BLaER1 treated with 17β-estradiol and CSF1 and Interleukin-3, amounts not matched to agents 10 nM and 100 nM (cell line): ENCODE results near the gene TTC7B.
A peak's percentile ranks its signal among the peaks of the same experiment; 100 is the strongest.

Source experiments
- H3K27ac ChIP-seq, 11 experiments: shearing (Covaris generic); formaldehyde crosslinking; 2 replicates each; pipeline ENCODE4 v1.8.1; 2022
- H3K27me3 ChIP-seq, 11 experiments: shearing (Covaris generic); formaldehyde crosslinking; 2 replicates each; pipeline ENCODE4 v1.8.1; 2022
- H3K36me3 ChIP-seq, 11 experiments: shearing (Covaris generic); formaldehyde crosslinking; 2 replicates each; pipeline ENCODE4 v1.8.1; 2022
- H3K4me1 ChIP-seq, 10 experiments: shearing (Covaris generic); formaldehyde crosslinking; 2 replicates each; pipeline ENCODE4 v1.8.1; 2022
- H3K4me2 ChIP-seq, 11 experiments: shearing (Covaris generic); formaldehyde crosslinking; 2 replicates each; pipeline ENCODE4 v1.8.1; 2022
- H3K4me3 ChIP-seq, 10 experiments: shearing (Covaris generic); formaldehyde crosslinking; 2 replicates each; pipeline ENCODE4 v1.8.1; 2022
- H3K9ac ChIP-seq, 11 experiments: shearing (Covaris generic); formaldehyde crosslinking; 2 replicates each; pipeline ENCODE4 v1.8.1; 2022
- H3K9me3 ChIP-seq, 11 experiments: shearing (Covaris generic); formaldehyde crosslinking; replicated peaks in 1 of 11; 2 replicates each; pipeline ENCODE4 v1.8.1; 2022
- H4K20me1 ChIP-seq, 11 experiments: shearing (Covaris generic); formaldehyde crosslinking; 2 replicates each; pipeline ENCODE4 v1.8.1; 2022
- Cebpa-rat ChIP-seq, 11 experiments: shearing (Covaris generic); IDR thresholded peaks; 2 replicates each; pipeline ENCODE4 v1.8.1; 2022

Gene TTC7B

DNA sequence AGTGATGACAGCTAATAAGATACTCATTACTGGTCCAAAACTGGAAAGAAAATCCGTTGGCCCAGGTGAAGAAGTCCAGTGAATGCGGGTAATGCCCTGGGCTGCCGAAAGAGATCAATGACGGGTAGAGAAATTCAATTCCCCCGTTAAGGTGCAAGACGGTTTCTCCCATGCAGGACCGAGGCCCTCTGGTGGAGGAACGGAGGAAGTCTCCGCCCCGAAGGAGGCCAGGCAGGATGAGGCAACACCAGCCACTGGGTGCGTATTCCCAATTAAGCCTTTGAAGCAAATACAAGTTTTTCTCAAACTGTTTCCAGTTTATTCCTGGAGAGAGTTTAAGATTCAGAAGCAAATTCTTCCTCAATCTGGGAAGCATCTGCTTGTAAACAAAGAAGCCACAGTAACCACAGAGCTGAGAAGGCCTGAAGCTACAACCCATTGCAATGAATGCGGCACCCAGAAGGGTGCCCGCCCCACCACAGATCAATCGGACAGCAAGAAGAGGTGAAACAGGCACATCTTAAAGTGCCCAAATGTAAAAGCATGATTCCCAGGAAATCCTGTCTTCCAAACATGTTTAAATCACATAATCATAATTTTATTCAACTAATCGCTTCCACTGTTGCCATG lies 118.5 kb downstream of the TTC7B start:
- Histone ChIP-seq H4K20me1 (no peaks in the 10 kb centered on the region), H3K4me1 (peaks cover 47 to 62% (median 55%) of the 10 kb centered on the region in 10 experiments), H3K4me3 (no peak overlapping the region), H3K9ac (peak overlapping the region in 7 of 11 experiments; percentile 2 to 53 (median 31); a peak in 4 of 22 replicates), H3K27me3 (no peaks in the 10 kb centered on the region), H3K36me3 (peaks cover 0 to 7% (median 0%) of the 10 kb centered on the region in 11 experiments; a peak in 1 of 22 replicates), H3K9me3 (no peaks in the 10 kb centered on the region), H3K4me2 (peak overlapping the region; percentile 56 to 94 (median 79)), H3K27ac (peak overlapping the region in 7 of 11 experiments; percentile 8 to 57 (median 21); a peak in 8 of 22 replicates)
- peak in 5 of 11 experiments; percentile 35 to 69 (median 43); a peak in 6 of 22 replicates for TF ChIP-seq Cebpa-rat (IDR thresholded peaks at IDR 0.05)

DNA sequence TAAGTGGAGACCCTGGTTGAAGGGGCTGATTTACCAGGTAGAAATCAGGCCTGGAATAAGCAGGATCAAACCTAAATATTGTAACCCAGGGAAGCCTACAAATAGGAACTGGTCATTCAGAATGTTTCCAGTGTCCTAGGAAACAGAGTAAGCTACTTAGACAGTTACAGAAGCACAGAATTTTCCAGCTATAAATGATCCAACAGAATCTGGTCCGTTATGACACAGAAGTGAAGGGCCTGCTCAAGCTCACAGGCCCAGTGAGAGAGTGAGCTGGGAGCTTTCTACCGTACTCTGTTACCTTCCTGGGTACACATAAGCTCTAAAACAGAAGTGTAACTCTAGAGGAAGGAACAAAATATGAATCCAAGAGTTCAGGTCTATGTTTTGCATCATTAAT lies 119.1 kb downstream of the TTC7B start:
- Histone ChIP-seq H3K4me2 (peak overlapping the region; percentile 56 to 94 (median 79)), H3K4me3 (no peak overlapping the region)

DNA sequence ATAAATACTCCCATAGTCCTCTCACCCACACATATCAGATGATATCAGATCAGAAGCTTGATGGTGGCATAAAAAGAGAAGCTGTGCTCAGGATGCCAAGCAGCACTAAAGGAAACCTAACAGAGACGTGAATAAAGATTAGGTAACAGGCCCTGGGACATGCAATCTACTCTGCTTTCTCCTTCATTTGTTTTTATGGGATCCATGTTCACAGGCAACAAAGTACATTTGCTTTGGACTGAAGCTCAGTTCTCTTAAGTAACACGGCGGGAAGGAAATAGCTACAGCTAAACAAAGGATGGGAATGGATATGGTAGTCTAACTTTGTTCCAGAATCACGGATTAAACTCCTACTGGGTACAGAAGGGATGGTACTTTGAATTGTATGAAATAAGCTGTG lies 119.5 kb downstream of the TTC7B start:
- peak overlapping the region in 3 of 11 experiments; percentile 4 to 57 (median 31); a peak in 3 of 22 replicates for H3K27ac ChIP-seq

More for the DNA sequence above, 119.1 kb downstream of the TTC7B start:
- Histone ChIP-seq H3K36me3 (peaks cover 0 to 7% (median 0%) of the 10 kb centered on the region in 11 experiments; a peak in 1 of 22 replicates), H3K9ac (peak overlapping the region in 6 of 11 experiments; percentile 2 to 53 (median 26); a peak in 4 of 22 replicates), H3K27ac (peak overlapping the region in 3 of 11 experiments; percentile 4 to 57 (median 31); a peak in 3 of 22 replicates), H3K9me3 (no peaks in the 10 kb centered on the region), H3K4me1 (peaks cover 47 to 62% (median 56%) of the 10 kb centered on the region in 10 experiments), H4K20me1 (no peaks in the 10 kb centered on the region), H3K27me3 (no peaks in the 10 kb centered on the region)
- no peak for TF ChIP-seq Cebpa-rat (IDR thresholded peaks at IDR 0.05)

GRCh38 chr14:90695997-90696660 lies 120.1 kb downstream of the TTC7B start:
- TF ChIP-seq Cebpa-rat (IDR thresholded peaks at IDR 0.05), result no peak

More for the DNA sequence above, 119.5 kb downstream of the TTC7B start:
- Histone ChIP-seq H3K4me1 (peaks cover 47 to 63% (median 55%) of the 10 kb centered on the region in 10 experiments), H3K9me3 (no peaks in the 10 kb centered on the region), H3K27me3 (no peaks in the 10 kb centered on the region), H3K9ac (peak overlapping the region in 5 of 11 experiments; percentile 2 to 53 (median 24); a peak in 4 of 22 replicates), H4K20me1 (no peaks in the 10 kb centered on the region), H3K36me3 (peaks cover 0 to 7% (median 0%) of the 10 kb centered on the region in 11 experiments; a peak in 1 of 22 replicates), H3K4me3 (no peak overlapping the region), H3K4me2 (peak overlapping the region; percentile 56 to 94 (median 79); a peak in 20 of 22 replicates)
- TF ChIP-seq Cebpa-rat (IDR thresholded peaks at IDR 0.05), result no peak

GRCh38 chr14:90693413-90693812 lies 122.8 kb downstream of the TTC7B start:
- no peaks in the 10 kb centered on the region for H3K27me3 ChIP-seq
- H3K9ac ChIP-seq, result no peak overlapping the region
- peaks cover 26 to 42% (median 33%) of the 10 kb centered on the region in 10 experiments for H3K4me1 ChIP-seq
- no peak overlapping the region for H3K4me3 ChIP-seq
- no peaks in the 10 kb centered on the region for H3K9me3 ChIP-seq
- no peak overlapping the region for H3K27ac ChIP-seq
- peak overlapping the region in 5 of 11 experiments; percentile 1 to 25 (median 10); a peak in 2 of 22 replicates for H3K4me2 ChIP-seq
- no peaks in the 10 kb centered on the region for H4K20me1 ChIP-seq
- peaks cover 0 to 11% (median 0%) of the 10 kb centered on the region in 11 experiments; a peak in 5 of 22 replicates for H3K36me3 ChIP-seq
- no peak for TF ChIP-seq Cebpa-rat (IDR thresholded peaks at IDR 0.05)

More at GRCh38 chr14:90695997-90696660, 120.1 kb downstream of the TTC7B start:
- no peaks in the 10 kb centered on the region for H4K20me1 ChIP-seq
- peaks cover 45 to 60% (median 51%) of the 10 kb centered on the region in 10 experiments for H3K4me1 ChIP-seq
- H3K27me3 ChIP-seq, result no peaks in the 10 kb centered on the region
- peaks cover 0 to 5% (median 0%) of the 10 kb centered on the region in 11 experiments; a peak in 1 of 22 replicates for H3K36me3 ChIP-seq
- peak overlapping the region in 1 of 11 experiments; percentile 53; a peak in 1 of 22 replicates for H3K9ac ChIP-seq
- H3K4me2 ChIP-seq, result peak overlapping the region in 8 of 11 experiments; percentile 17 to 89 (median 73); a peak in 11 of 22 replicates
- H3K27ac ChIP-seq, result 0 out of 22 replicates have a peak overlapping the region, but pooled peaks of 2 of the 11 experiments have one; percentile 31 to 57
- H3K9me3 ChIP-seq, result no peaks in the 10 kb centered on the region
- H3K4me3 ChIP-seq, result no peak overlapping the region

DNA sequence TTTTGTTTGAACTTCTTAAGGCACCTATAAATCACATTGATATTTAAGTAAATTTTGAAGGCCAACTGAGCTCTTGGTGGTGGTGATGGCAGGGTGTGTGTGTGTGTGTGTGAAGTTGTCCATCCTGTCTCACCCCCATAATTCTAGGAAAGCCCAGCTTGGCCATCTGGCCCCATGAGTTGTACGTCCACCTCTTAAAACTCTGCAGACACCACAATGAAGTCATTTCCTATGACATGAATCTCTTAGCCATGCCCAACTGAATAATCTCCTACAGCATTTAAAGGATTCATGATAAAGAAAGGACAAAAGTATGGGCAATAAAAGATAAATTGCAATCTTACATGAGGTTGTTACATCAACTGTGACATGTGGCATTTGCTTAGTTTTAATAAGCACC lies 123.4 kb downstream of the TTC7B start:
- peaks cover 20 to 36% (median 27%) of the 10 kb centered on the region in 10 experiments for H3K4me1 ChIP-seq
- TF ChIP-seq Cebpa-rat (IDR thresholded peaks at IDR 0.05), result no peak
- H3K27ac ChIP-seq, result no peak overlapping the region
- H4K20me1 ChIP-seq, result no peaks in the 10 kb centered on the region
- no peak overlapping the region for H3K4me3 ChIP-seq
- H3K9ac ChIP-seq, result no peak overlapping the region
- no peaks in the 10 kb centered on the region for H3K9me3 ChIP-seq
- peak overlapping the region in 3 of 11 experiments; percentile 1 to 16 (median 3); a peak in 2 of 22 replicates for H3K4me2 ChIP-seq
- peaks cover 0 to 17% (median 3%) of the 10 kb centered on the region in 11 experiments; a peak in 8 of 22 replicates for H3K36me3 ChIP-seq
- H3K27me3 ChIP-seq, result no peaks in the 10 kb centered on the region

GRCh38 chr14:90692061-90692460 lies 124.2 kb downstream of the TTC7B start:
- H3K4me1 ChIP-seq, result peaks cover 12 to 29% (median 20%) of the 10 kb centered on the region in 10 experiments
- H3K27me3 ChIP-seq, result no peaks in the 10 kb centered on the region
- no peak for TF ChIP-seq Cebpa-rat (IDR thresholded peaks at IDR 0.05)

DNA sequence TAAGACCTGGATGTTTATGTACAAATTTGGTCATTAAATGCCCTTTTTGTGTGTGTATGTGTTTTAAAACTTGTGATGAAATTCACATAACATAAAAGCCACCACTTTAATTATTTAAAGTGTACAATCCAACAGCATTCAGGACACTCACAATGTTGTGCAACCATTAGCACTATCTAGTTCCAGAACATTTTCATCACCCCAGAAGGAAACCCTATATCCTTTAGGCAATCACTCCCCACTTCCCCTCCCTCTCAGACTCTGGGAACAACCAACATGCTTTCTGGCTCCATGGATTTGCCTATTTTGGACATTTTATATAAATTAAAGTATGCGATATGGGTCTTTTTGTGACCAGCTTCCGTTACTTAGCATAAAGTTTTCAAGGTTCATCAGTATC lies 124.6 kb downstream of the TTC7B start:
- H3K4me2 ChIP-seq, result no peak overlapping the region
- H3K4me3 ChIP-seq, result no peak overlapping the region
- H3K36me3 ChIP-seq, result peaks cover 0 to 28% (median 12%) of the 10 kb centered on the region in 11 experiments; a peak in 11 of 22 replicates
- peaks cover 8 to 24% (median 15%) of the 10 kb centered on the region in 10 experiments for H3K4me1 ChIP-seq
- no peak overlapping the region for H3K27ac ChIP-seq
- no peaks in the 10 kb centered on the region for H3K27me3 ChIP-seq
- H3K9ac ChIP-seq, result no peak overlapping the region
- H4K20me1 ChIP-seq, result no peaks in the 10 kb centered on the region
- no peaks in the 10 kb centered on the region for H3K9me3 ChIP-seq
- 0 out of 22 replicates have a peak, but pooled peaks of 1 of the 11 experiments have one; percentile 11 for TF ChIP-seq Cebpa-rat (IDR thresholded peaks at IDR 0.05)

More at GRCh38 chr14:90692061-90692460, 124.2 kb downstream of the TTC7B start:
- H3K4me3 ChIP-seq, result no peak overlapping the region
- H3K9ac ChIP-seq, result no peak overlapping the region
- H3K9me3 ChIP-seq, result no peaks in the 10 kb centered on the region
- H3K36me3 ChIP-seq, result peaks cover 0 to 25% (median 9%) of the 10 kb centered on the region in 11 experiments; a peak in 10 of 22 replicates
- no peaks in the 10 kb centered on the region for H4K20me1 ChIP-seq
- H3K27ac ChIP-seq, result no peak overlapping the region
- H3K4me2 ChIP-seq, result no peak overlapping the region
